HG02763 (cell line): Measurements from ENCODE around the gene PAX7.

Source experiments
- ATAC-seq: cut with Tn5 transposase; IDR thresholded peaks from one replicate; pipeline ENCODE4 v1.9.1; 2021; ENCODE audit warnings: mild to moderate bottlenecking, moderate library complexity; ENCODE audit not compliant: unreplicated experiment

PAX7 gene

DNA sequence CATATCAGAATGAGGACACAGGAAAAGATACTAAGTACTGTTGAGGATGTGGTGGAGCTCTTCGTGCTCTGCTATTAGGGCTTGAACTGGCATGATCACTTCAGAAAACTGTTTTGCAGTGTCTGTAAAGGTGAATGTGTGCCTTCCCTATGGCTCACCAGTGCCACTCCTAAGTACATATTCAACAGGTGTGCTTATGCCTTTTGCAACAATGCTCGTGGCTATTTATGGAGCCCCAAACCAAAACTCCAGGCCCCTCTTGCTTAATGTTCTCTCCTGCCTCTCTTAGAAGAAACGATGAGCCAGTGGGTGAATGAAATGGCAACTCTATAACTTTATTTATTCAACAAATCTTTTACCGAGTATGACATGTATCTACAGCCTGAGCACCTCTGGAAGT, 158.6 kb downstream of the PAX7 start:
- no peak for ATAC-seq

DNA sequence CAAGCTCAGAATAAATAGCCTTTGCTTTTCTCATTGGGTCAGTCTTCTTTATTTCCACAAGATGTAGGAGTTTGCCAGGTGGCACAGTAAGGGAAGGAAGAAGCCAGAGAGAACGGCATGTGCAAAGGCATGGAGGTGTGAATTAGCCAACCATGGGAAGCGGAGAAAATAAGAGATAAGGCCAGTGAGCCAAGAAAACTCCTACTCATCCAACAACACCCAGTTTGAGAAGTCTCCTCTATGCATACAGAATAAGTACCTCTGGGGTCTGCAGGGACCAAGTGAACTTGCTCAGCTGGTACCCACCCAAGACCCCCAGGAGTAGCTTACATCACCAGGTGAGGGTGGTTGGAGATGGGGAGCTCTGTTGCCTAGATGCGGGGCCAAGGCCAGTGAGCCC, 162.1 kb downstream of the PAX7 start:
- ATAC-seq = no peak

DNA sequence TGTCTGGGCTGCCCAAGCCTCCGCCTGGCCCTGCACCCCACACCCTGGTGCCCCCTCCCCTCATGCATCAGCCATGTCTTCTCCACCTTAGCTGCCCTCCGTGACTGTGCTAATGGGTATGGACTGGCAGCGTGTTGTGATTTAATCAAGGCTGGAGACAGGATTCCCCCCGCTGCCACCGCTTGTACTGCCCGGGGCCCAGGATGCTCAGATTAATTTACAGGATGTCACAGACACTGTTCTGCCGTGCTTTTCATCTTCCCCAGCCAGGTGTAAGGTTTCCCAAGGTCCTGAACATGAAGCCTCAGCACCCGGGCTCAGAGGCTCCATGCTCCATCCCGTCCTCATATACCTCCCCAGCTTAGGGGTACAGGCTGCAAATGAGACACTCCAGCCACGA, 162.5 kb downstream of the PAX7 start:
- no peak for ATAC-seq

DNA sequence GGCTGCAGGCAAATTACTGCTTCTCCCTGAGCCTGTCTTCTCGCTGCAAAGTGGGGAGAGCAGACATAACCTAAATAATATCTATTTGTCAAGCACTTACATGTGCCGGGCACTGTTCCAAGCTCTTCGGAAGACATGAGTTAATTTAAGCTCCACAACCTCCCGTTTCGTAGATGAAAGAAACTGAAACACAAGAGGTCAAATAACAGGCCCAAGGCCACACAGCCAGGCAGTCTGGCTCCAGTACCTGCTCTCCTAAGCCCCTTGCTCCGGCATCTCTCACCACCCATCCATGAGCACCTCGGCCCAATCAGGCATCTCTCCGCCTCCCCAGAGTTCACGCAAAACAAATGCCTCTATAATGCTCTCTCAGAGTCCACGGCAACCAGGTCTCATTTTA, 163.4 kb downstream of the PAX7 start:
- no peak for ATAC-seq

DNA sequence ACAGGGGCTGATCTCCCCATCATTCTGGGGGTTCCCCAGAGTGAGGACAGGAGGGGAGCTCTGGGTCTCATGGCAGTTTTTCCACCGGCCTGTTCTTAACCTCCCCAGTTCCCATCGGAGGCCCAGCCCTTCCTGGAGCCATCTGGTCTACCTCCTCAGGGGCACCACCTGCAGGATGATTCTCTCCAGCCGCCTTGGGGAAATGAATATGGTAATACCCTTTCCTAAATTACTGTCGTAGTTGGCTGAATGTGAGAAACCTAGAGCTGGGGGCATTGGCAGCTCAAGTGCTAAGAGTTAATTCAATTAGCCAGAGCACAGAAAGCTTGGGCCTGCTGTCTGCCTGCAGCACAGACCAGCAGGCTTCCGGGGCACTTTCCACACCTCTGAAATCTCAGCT, 163.9 kb downstream of the PAX7 start:
- no peak for ATAC-seq

DNA sequence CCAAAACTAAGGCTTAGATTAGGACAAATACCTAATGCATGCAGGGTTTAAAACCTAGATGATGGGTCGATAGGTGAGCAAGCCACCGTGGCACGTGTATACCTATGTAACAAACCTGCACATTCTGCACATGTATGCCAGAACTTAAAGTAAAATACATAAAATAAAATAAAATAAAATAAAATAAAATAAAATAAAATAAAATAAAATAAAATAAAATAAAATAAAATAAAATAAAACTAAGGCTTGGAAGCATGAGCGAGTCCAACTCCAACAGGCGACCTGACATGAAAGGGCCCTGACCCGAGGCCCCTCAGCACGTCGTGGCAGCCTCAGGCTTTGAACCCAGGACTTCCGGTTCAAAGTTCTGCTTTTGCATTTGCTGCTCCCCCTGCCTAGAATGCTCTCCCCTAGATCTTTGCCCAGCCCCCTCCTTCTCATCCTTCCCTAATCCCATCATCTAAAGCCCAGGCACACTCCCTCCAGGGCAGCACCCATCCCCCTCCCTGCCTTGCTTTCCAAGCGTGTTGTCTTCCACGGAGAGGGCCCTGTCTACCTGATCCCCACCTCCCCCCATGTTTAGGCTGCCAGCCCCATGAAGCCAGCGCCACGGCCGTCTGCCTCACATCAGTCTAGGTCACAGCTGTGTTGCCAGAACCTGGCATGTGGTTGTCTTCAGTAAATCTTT, 164.5 kb downstream of the PAX7 start:
- ATAC-seq = no peak

DNA sequence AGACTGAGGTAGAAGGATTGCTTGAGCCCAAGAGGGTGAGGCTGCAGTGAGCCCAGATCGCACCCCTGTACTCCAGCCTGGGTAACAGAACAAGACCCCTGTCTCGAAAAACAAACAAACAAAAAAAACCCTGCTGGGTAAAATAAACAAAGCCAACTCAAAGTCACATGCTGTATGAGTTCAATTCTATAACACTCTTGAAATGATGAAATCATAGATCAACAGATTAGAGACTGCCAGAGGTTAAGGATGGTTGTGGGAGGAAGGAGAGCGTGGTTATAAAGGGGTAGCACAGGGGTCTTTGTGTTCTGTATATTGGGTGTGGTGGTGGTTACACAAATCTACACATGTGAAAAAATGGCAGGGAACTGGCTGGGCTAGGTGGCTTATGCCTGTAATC, 166.3 kb downstream of the PAX7 start:
- ATAC-seq = no peak
